ENCODE data around the gene BANF2. TPM values are rescaled to one million over a fixed set of nuclear protein-coding genes. Genes with fewer than 3 reads are reported as not detected.

Gene BANF2
- total RNA-seq, 1 experiment from 2014 or later: not detected

- no TSS peak for BruUV-seq (replicated peaks)
- intact Hi-C loops (cut with micrococcal nuclease; ENCODE audit: unreplicated experiment): no loop called here
- ChIA-PET CTCF (no interaction called here), POLR2A (ENCODE audit: low non-redundant PET) (no interaction called here)
- DNase-seq (ENCODE audit: low spot score): no peak
- Histone ChIP-seq H3K36me3 (ENCODE audit: insufficient read depth, low read length, poor library complexity, severe bottlenecking) (peaks cover 14% of the 10 kb centered on the region), H3K27me3 (replicated peaks; ENCODE audit: insufficient read depth, low read depth, low read length, poor library complexity) (no peaks in the 10 kb centered on the region), H3K27ac (ENCODE audit: low read depth, low read length, poor library complexity, severe bottlenecking) (no peak overlapping the region), H3K4me3 (ENCODE audit: low read depth, low read length, poor library complexity, severe bottlenecking) (no peak overlapping the region), H3K4me1 (ENCODE audit: insufficient read depth, low read length, poor library complexity, severe bottlenecking) (peaks cover 21% of the 10 kb centered on the region), H3K9me3 (ENCODE audit: low read depth, low read length, poor library complexity, severe bottlenecking) (no peaks in the 10 kb centered on the region)
- TF ChIP-seq, protein P1, sequence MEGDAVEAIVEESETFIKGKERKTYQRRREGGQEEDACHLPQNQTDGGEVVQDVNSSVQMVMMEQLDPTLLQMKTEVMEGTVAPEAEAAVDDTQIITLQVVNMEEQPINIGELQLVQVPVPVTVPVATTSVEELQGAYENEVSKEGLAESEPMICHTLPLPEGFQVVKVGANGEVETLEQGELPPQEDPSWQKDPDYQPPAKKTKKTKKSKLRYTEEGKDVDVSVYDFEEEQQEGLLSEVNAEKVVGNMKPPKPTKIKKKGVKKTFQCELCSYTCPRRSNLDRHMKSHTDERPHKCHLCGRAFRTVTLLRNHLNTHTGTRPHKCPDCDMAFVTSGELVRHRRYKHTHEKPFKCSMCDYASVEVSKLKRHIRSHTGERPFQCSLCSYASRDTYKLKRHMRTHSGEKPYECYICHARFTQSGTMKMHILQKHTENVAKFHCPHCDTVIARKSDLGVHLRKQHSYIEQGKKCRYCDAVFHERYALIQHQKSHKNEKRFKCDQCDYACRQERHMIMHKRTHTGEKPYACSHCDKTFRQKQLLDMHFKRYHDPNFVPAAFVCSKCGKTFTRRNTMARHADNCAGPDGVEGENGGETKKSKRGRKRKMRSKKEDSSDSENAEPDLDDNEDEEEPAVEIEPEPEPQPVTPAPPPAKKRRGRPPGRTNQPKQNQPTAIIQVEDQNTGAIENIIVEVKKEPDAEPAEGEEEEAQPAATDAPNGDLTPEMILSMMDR (conservative IDR thresholded peaks at IDR 0.05; ENCODE audit: low read depth, low read length): no peak
- no peak for TF ChIP-seq EZH2 (IDR thresholded peaks at IDR 0.05; ENCODE audit: borderline replicate concordance, low read depth, low read length, poor library complexity, severe bottlenecking)
Observed at GRCh38 chr20:17676942-17677341, 22.8 kb upstream of the BANF2 start.

- no TSS peak for BruUV-seq (replicated peaks)
- H3K27me3 ChIP-seq (replicated peaks; ENCODE audit: insufficient read depth, low read depth, low read length, poor library complexity): no peaks in the 10 kb centered on the region
- intact Hi-C loops (cut with micrococcal nuclease; ENCODE audit: unreplicated experiment): no loop called here
- H3K36me3 ChIP-seq (ENCODE audit: insufficient read depth, low read length, poor library complexity, severe bottlenecking): peaks cover 14% of the 10 kb centered on the region
- no peak for TF ChIP-seq EZH2 (IDR thresholded peaks at IDR 0.05; ENCODE audit: borderline replicate concordance, low read depth, low read length, poor library complexity, severe bottlenecking)
- TF ChIP-seq, protein P1 (conservative IDR thresholded peaks at IDR 0.05; ENCODE audit: low read depth, low read length): no peak
- H3K27ac ChIP-seq (ENCODE audit: low read depth, low read length, poor library complexity, severe bottlenecking): no peak overlapping the region
- POLR2A ChIA-PET (ENCODE audit: low non-redundant PET): no interaction called here
- peaks cover 16% of the 10 kb centered on the region for H3K4me1 ChIP-seq (ENCODE audit: insufficient read depth, low read length, poor library complexity, severe bottlenecking)
- CTCF ChIA-PET: interaction anchor here (0.5 kb wide), 1 partner anchor 147 kb away, joined by 20 read pairs; the partner anchor contains the start of gene BFSP1
- no peaks in the 10 kb centered on the region for H3K9me3 ChIP-seq (ENCODE audit: low read depth, low read length, poor library complexity, severe bottlenecking)
- no peak overlapping the region for H3K4me3 ChIP-seq (ENCODE audit: low read depth, low read length, poor library complexity, severe bottlenecking)
- DNase-seq (ENCODE audit: low spot score): no peak
Observed at GRCh38 chr20:17678295-17678694, 21.5 kb upstream of the BANF2 start.

- POLR2A ChIA-PET (ENCODE audit: low non-redundant PET): no interaction called here
- no peak for DNase-seq (ENCODE audit: low spot score)
- no peaks in the 10 kb centered on the region for H3K27me3 ChIP-seq (replicated peaks; ENCODE audit: insufficient read depth, low read depth, low read length, poor library complexity)
- H3K27ac ChIP-seq (ENCODE audit: low read depth, low read length, poor library complexity, severe bottlenecking): no peak overlapping the region
- peaks cover 14% of the 10 kb centered on the region for H3K36me3 ChIP-seq (ENCODE audit: insufficient read depth, low read length, poor library complexity, severe bottlenecking)
- no peaks in the 10 kb centered on the region for H3K9me3 ChIP-seq (ENCODE audit: low read depth, low read length, poor library complexity, severe bottlenecking)
- intact Hi-C loops (cut with micrococcal nuclease; ENCODE audit: unreplicated experiment): no loop called here
- CTCF ChIA-PET: interaction anchor here (0.5 kb wide), 1 partner anchor 147 kb away, joined by 20 read pairs; the partner anchor contains the start of gene BFSP1
- peaks cover 16% of the 10 kb centered on the region for H3K4me1 ChIP-seq (ENCODE audit: insufficient read depth, low read length, poor library complexity, severe bottlenecking)
- H3K4me3 ChIP-seq (ENCODE audit: low read depth, low read length, poor library complexity, severe bottlenecking): no peak overlapping the region
- TF ChIP-seq, protein P1 (conservative IDR thresholded peaks at IDR 0.05; ENCODE audit: low read depth, low read length): no peak
- no peak for TF ChIP-seq EZH2 (IDR thresholded peaks at IDR 0.05; ENCODE audit: borderline replicate concordance, low read depth, low read length, poor library complexity, severe bottlenecking)
- BruUV-seq (replicated peaks): no TSS peak
Observed at GRCh38 chr20:17678886-17679285, 20.9 kb upstream of the BANF2 start.
